SU-DHL-6 (cell line): ENCODE data around the gene TH.

Experiments
- CTCF ChIP-seq: fragments of 200-600 bp; sonication (generic); IDR thresholded peaks from one replicate; pipeline ENCODE4 v1.5.1; 2017; ENCODE audit warnings: antibody characterized with exemption, mild to moderate bottlenecking, low read length, moderate library complexity; ENCODE audit not compliant: insufficient read depth, poor library complexity, severe bottlenecking
- EZH2phosphoT487 ChIP-seq: fragments of 200-600 bp; sonication (generic), shearing (Covaris generic); conservative IDR thresholded peaks from 2 replicates; pipeline ENCODE4 v1.6.1; 2018; ENCODE audit warnings: mild to moderate bottlenecking, antibody characterized with exemption, low read length, moderate library complexity, mixed read lengths

GRCh38 chr11:2135648-2136201 lies 35.9 kb downstream of the TH start:
- no peak for TF ChIP-seq CTCF
- no peak for TF ChIP-seq EZH2phosphoT487
